Smooth muscle cell (in vitro differentiated cells): ENCODE measurements around the gene HIKESHI. TPM values are rescaled to one million over a fixed set of nuclear protein-coding genes. Genes with fewer than 3 reads are reported as not detected.
"Not testable (repeated sequence)": the region's sequence is repeated elsewhere in the genome, so short reads cannot be mapped to it uniquely, and the experiment has no call there.

Source experiments
- DNase-seq: peaks from one replicate; lab custom pipeline; 2025; ENCODE audit not compliant: unreplicated experiment; lab: John Stamatoyannopoulos, UW
- H2AFZ ChIP-seq: fragments of 200-600 bp; sonication (generic); 2 replicates; pipeline ENCODE4 v1.6.0; 2016; ENCODE audit warnings: antibody characterized with exemption, low read depth, mild to moderate bottlenecking
- H3F3A ChIP-seq: fragments of 200-600 bp; sonication (generic); 2 replicates; pipeline ENCODE4 v1.6.0; 2017; ENCODE audit warnings: antibody characterized with exemption, low read depth
- H3K27ac ChIP-seq: fragments of 200-600 bp; sonication (generic); 2 replicates; pipeline ENCODE4 v1.5.1; 2016; ENCODE audit warnings: low read depth, mild to moderate bottlenecking
- H3K27me3 ChIP-seq: fragments of 200-600 bp; sonication (generic); 2 replicates; pipeline ENCODE4 v1.6.1; 2016; ENCODE audit warnings: low read depth, mild to moderate bottlenecking
- H3K36me3 ChIP-seq: fragments of 200-600 bp; sonication (generic); 2 replicates; pipeline ENCODE4 v1.5.1; 2016; ENCODE audit warnings: low read depth
- H3K4me1 ChIP-seq: fragments of 200-600 bp; sonication (generic); 2 replicates; pipeline ENCODE4 v1.5.1; 2016; ENCODE audit warnings: low read depth
- H3K4me2 ChIP-seq: fragments of 200-600 bp; sonication (generic); 2 replicates; pipeline ENCODE4 v1.6.0; 2016; ENCODE audit warnings: mild to moderate bottlenecking
- H3K4me3 ChIP-seq: fragments of 200-600 bp; sonication (generic); 2 replicates; pipeline ENCODE4 v1.5.1; 2016; ENCODE audit warnings: mild to moderate bottlenecking
- H3K79me2 ChIP-seq: fragments of 200-600 bp; sonication (generic); 2 replicates; pipeline ENCODE4 v1.6.0; 2016; ENCODE audit warnings: low read depth, mild to moderate bottlenecking
- H3K9ac ChIP-seq: fragments of 200-600 bp; sonication (generic); 2 replicates; pipeline ENCODE4 v1.6.0; 2016; ENCODE audit warnings: low read depth
- H3K9me3 ChIP-seq: fragments of 200-600 bp; sonication (generic); replicated peaks from 2 replicates; pipeline ENCODE4 v1.5.1; 2016; ENCODE audit warnings: low read depth
- H4K20me1 ChIP-seq: fragments of 200-600 bp; sonication (generic); 2 replicates; pipeline ENCODE4 v1.6.0; 2016; ENCODE audit warnings: low read depth
- CTCF ChIP-seq: fragments of 200-600 bp; sonication (generic); IDR thresholded peaks from 2 replicates; pipeline ENCODE4 v1.5.1; 2017; ENCODE audit warnings: borderline replicate concordance, mild to moderate bottlenecking, antibody characterized with exemption; ENCODE audit not compliant: insufficient read depth, poor library complexity, severe bottlenecking
- WGBS: methylation state at CpG from one replicate; pipeline ENCODE4 v1.1.7; 2016; ENCODE audit warnings: low lambda C conversion rate; 5-methylcytosine and 5-hydroxymethylcytosine counted together
- polyA plus RNA-seq: library from polyadenylated mRNA; unstranded; fragments of >200 nt; fragmentation: Nextera tagmentation; extraction: Ambion mirVana; gene quantifications from 2 replicates; pipeline ENCODE4 v1.2.1, GENCODE V29; 2016
- total RNA-seq: library from RNA; depleted of rRNA; stranded (reverse); fragments of >200 nt; gene quantifications from 2 replicates; pipeline ENCODE4 v1.2.3, GENCODE V29; 2014

HIKESHI gene
- total and polyA plus RNA-seq, 2 experiments from 2014 or later: 63.0 to 71.1 TPM

DNA sequence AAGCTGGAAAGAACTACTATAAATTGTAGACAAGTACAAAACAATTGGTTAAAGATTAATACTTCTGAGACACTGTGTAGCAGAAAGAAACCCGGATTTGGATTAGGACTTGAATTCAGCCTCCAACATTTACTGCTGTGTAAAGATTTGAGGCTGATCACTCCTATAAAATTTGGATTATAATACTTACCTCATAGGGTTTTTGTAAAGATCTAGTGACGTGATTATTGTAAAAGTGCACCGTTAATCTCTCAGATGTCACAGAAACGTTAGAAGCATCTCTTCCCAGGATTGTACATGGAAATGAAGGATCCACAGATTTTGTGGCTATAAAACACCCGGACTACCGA, 323 bp upstream of the HIKESHI start:
- Histone ChIP-seq H3K9ac (no peak overlapping the region), H3K4me1 (peaks cover 5% of the 10 kb centered on the region), H4K20me1 (no peaks in the 10 kb centered on the region)

GRCh38 chr11:86303257-86303656, 1.2 kb downstream of the HIKESHI start:
- H3K27ac ChIP-seq: peak overlapping the region; percentile 7
- no peaks in the 10 kb centered on the region for H3K36me3 ChIP-seq
- no peak for DNase-seq

More for the DNA sequence above, 323 bp upstream of the HIKESHI start:
- no peak overlapping the region for H3K27ac ChIP-seq
- H3K27me3 ChIP-seq: peaks cover 6% of the 10 kb centered on the region
- no peaks in the 10 kb centered on the region for H3F3A ChIP-seq
- H3K36me3 ChIP-seq: no peaks in the 10 kb centered on the region
- no peaks in the 10 kb centered on the region for H3K9me3 ChIP-seq
- peak overlapping the region; percentile 85 for H3K4me2 ChIP-seq
- no peak for DNase-seq
- no peak for TF ChIP-seq CTCF
- H2AFZ ChIP-seq: peak overlapping the region; percentile 95
- 8% methylated on average over 6 of the region's 6 CpGs for WGBS
- H3K4me3 ChIP-seq: peak overlapping the region; percentile 84
- peaks cover 36% of the 10 kb centered on the region for H3K79me2 ChIP-seq

GRCh38 chr11:86308710-86309109, 6.7 kb downstream of the HIKESHI start:
- H3K27ac ChIP-seq, H4K20me1 ChIP-seq, H3K27me3 ChIP-seq, DNase-seq, H3K4me3 ChIP-seq, H3F3A ChIP-seq, H3K9ac ChIP-seq, H3K36me3 ChIP-seq, H2AFZ ChIP-seq, H3K4me1 ChIP-seq, H3K9me3 ChIP-seq, H3K4me2 ChIP-seq: not testable (repeated sequence)
- H3K79me2 ChIP-seq: peaks cover 34% of the 10 kb centered on the region
- WGBS: 98% methylated on average over 4 of the region's 4 CpGs

More at GRCh38 chr11:86303257-86303656, 1.2 kb downstream of the HIKESHI start:
- no peaks in the 10 kb centered on the region for H3K9me3 ChIP-seq
- peak overlapping the region; percentile 84 for H3K4me3 ChIP-seq
- peaks cover 36% of the 10 kb centered on the region for H3K79me2 ChIP-seq
- peaks cover 6% of the 10 kb centered on the region for H3K27me3 ChIP-seq
- no peak overlapping the region for H2AFZ ChIP-seq
- no peak for TF ChIP-seq CTCF
- H3K9ac ChIP-seq: peak overlapping the region; percentile 86
- no peaks in the 10 kb centered on the region for H3F3A ChIP-seq
- H3K4me2 ChIP-seq: peak overlapping the region; percentile 85
- WGBS: 94% methylated on average over 2 of the region's 2 CpGs
- peaks cover 5% of the 10 kb centered on the region for H3K4me1 ChIP-seq
- H4K20me1 ChIP-seq: no peaks in the 10 kb centered on the region

DNA sequence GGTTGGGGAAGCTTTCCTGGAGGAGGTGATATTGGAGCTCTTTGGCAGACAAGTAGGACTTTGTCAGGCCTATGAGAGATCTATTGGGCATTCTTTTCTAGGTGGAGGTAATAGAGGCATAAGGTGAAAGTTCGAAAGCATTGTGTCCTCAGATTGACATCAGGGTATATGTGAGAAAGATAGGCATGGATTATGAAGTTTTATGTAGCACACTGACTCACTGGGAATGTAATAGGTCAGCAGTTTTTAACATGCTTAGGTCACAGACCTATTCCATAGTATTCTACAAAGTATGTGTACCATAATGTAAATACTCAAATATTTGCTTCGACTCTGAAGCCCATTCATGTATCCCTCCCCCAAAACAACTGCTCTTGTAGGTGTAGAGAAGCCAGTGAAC, 11.8 kb downstream of the HIKESHI start:
- Histone ChIP-seq H3K27me3 (no peaks in the 10 kb centered on the region), H4K20me1 (peaks cover 4% of the 10 kb centered on the region), H3K9ac (no peak overlapping the region), H3K4me1 (no peaks in the 10 kb centered on the region), H3K9me3 (no peaks in the 10 kb centered on the region), H3K4me2 (no peak overlapping the region), H3K36me3 (no peaks in the 10 kb centered on the region), H3K4me3 (no peak overlapping the region), H3K79me2 (peaks cover 24% of the 10 kb centered on the region), H2AFZ (no peak overlapping the region), H3F3A (no peaks in the 10 kb centered on the region), H3K27ac (no peak overlapping the region)
- DNase-seq: no peak
- WGBS: 93% methylated on average over 2 of the region's 2 CpGs
- no peak for TF ChIP-seq CTCF
